H1 (cell line): ENCODE data around the gene SLCO2A1.

Source experiments
- CEBPB ChIP-seq: IDR thresholded peaks from 2 replicates; pipeline ENCODE4 v1.6.1; 2012; ENCODE audit warnings: low read depth, low read length
- EGR1 ChIP-seq: IDR thresholded peaks from 2 replicates; pipeline ENCODE4 v1.6.1; 2011; ENCODE audit warnings: low read depth, low read length, borderline replicate concordance
- FOSL1 ChIP-seq: IDR thresholded peaks from 2 replicates; pipeline ENCODE4 v1.6.1; 2011; ENCODE audit warnings: mild to moderate bottlenecking, low read depth, low read length, moderate library complexity; ENCODE audit not compliant: insufficient read depth
- NRF1 ChIP-seq: IDR thresholded peaks from 2 replicates; pipeline ENCODE4 v1.6.1; 2011; ENCODE audit warnings: mild to moderate bottlenecking, low read depth, low read length, improper control_type of control experiment
- RAD21 ChIP-seq, 2 experiments: IDR thresholded peaks in 1 of 2; conservative IDR thresholded peaks in 1 of 2; 2 replicates each; pipeline ENCODE4 v1.6.1; 2011; ENCODE audit warnings: low read depth in 2 of 2, low read length in 2 of 2, improper control_type of control experiment in 1 of 2, inconsistent platforms in 1 of 2, mild to moderate bottlenecking in 1 of 2, moderate library complexity in 1 of 2
- TF ChIP-seq, protein P1 (sequence below), 3 experiments: IDR thresholded peaks; 1 replicate in 2 of 3; 2 replicates in 1 of 3; pipeline versions ENCODE4 v1.5.1 to v1.6.1; 2011; ENCODE audit warnings: low read length in 3 of 3, mild to moderate bottlenecking in 3 of 3, inconsistent platforms in 2 of 3, low read depth in 1 of 3, moderate library complexity in 1 of 3; ENCODE audit not compliant: insufficient read depth in 1 of 3; ENCODE audit errors: control extremely low read depth in 1 of 3
- TF ChIP-seq, protein P2 (sequence below): IDR thresholded peaks from 2 replicates; pipeline ENCODE4 v1.6.1; 2011; ENCODE audit warnings: low read depth, mild to moderate bottlenecking, low read length; ENCODE audit not compliant: insufficient read depth

DNA sequence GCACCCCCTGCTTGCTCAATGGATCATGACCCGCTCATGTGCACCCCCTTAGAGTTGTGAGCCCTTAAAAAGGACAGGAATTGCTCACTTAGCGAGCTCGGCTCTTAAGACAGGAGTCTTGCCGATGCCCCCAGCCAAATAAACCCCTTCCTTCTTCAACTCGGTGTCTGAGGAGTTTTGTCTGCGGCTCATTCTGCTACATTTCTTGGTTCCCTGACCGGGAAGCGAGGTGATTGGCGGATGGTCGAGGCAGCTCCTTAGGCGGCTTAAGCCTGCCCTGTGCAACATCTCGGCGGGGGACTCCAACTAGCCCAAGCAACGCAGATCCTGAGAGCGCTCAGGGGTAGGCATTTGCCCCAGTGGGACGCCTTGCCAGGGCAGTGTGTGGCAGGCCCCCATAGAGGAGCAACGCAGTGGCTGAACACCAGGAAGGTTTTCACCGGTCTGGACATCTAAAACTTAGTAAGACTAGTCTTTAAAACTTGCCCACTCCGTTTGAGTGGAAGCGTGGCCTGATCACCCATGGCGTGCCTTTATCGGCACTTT lies 9.5 kb downstream of the SLCO2A1 start:
- TF ChIP-seq EGR1 (no peak), RAD21 (IDR thresholded peaks at IDR 0.05 in 1 of 2, conservative IDR thresholded peaks at IDR 0.05 in 1 of 2; ENCODE audit: low read depth in 2 of 2, low read length in 2 of 2) (no peak), CEBPB (no peak), NRF1 (no peak), FOSL1 (no peak)
- TF ChIP-seq, protein P1, sequence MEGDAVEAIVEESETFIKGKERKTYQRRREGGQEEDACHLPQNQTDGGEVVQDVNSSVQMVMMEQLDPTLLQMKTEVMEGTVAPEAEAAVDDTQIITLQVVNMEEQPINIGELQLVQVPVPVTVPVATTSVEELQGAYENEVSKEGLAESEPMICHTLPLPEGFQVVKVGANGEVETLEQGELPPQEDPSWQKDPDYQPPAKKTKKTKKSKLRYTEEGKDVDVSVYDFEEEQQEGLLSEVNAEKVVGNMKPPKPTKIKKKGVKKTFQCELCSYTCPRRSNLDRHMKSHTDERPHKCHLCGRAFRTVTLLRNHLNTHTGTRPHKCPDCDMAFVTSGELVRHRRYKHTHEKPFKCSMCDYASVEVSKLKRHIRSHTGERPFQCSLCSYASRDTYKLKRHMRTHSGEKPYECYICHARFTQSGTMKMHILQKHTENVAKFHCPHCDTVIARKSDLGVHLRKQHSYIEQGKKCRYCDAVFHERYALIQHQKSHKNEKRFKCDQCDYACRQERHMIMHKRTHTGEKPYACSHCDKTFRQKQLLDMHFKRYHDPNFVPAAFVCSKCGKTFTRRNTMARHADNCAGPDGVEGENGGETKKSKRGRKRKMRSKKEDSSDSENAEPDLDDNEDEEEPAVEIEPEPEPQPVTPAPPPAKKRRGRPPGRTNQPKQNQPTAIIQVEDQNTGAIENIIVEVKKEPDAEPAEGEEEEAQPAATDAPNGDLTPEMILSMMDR (IDR thresholded peaks at IDR 0.05; ENCODE audit: control extremely low read depth in 1 of 3, insufficient read depth in 1 of 3, low read depth in 1 of 3, low read length in 3 of 3) = no peak
- TF ChIP-seq, protein P2, sequence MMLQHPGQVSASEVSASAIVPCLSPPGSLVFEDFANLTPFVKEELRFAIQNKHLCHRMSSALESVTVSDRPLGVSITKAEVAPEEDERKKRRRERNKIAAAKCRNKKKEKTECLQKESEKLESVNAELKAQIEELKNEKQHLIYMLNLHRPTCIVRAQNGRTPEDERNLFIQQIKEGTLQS = no peak
